ENCODE results near the gene TMEM139. TPM values are rescaled to one million over a fixed set of nuclear protein-coding genes. Genes with fewer than 3 reads are reported as not detected.
A peak's percentile ranks its signal among the peaks of the same experiment; 100 is the strongest.

Gene TMEM139
- total RNA-seq, 1 experiment from 2014 or later, result 0.85 TPM

GRCh38 chr7:143285806-143286521 lies 1.2 kb downstream of the TMEM139 start:
- Mint-ChIP-seq H3K27ac (no peak overlapping the region), H3K9me3 (peaks cover 12 to 14% of the 10 kb centered on the region in 2 experiments), H3K4me3 (no peak overlapping the region; a peak in 1 of 5 replicates), H3K27me3 (ENCODE audit: low read depth) (peaks cover 41% of the 10 kb centered on the region), H3K36me3 (ENCODE audit: insufficient read depth in 1 of 3, low read depth in 3 of 3) (peaks cover 17 to 29% (median 22%) of the 10 kb centered on the region in 3 experiments), H3K4me1 (peaks cover 40 to 46% of the 10 kb centered on the region in 2 experiments)
- Histone ChIP-seq H2BK120ac (ENCODE audit: low read depth, low read length, poor library complexity, severe bottlenecking) (no peak overlapping the region), H3K79me1 (ENCODE audit: insufficient read depth, low read depth, low read length, poor library complexity, severe bottlenecking) (no peaks in the 10 kb centered on the region), H3K27ac (ENCODE audit: insufficient read length, low read depth, low read length) (no peak overlapping the region), H3K4me1 (ENCODE audit: insufficient read depth, low read length) (peaks cover 9% of the 10 kb centered on the region; the same call in 1 of the 2 replicates), H3K23ac (ENCODE audit: insufficient read length, low read depth, low read length) (no peak overlapping the region), H3K56ac (ENCODE audit: insufficient read length, low read depth, low read length) (no peak overlapping the region), H3K23me2 (ENCODE audit: insufficient read length, low read depth, low read length, poor library complexity, severe bottlenecking) (peaks cover 10% of the 10 kb centered on the region), H3K9me3 (ENCODE audit: control insufficient read depth, low read depth, low read length) (peaks cover 10% of the 10 kb centered on the region), H3K27me3 (ENCODE audit: insufficient read depth, low read length) (peaks cover 10% of the 10 kb centered on the region; the same call in 1 of the 2 replicates), H4K91ac (ENCODE audit: insufficient read length, low read depth, low read length) (no peak overlapping the region), H3K79me2 (ENCODE audit: insufficient read depth, low read length) (peaks cover 16% of the 10 kb centered on the region; the same call in 1 of the 2 replicates), H3K9ac (ENCODE audit: extremely low read depth, insufficient read length, low read length) (no peak overlapping the region), H2BK15ac (ENCODE audit: low read depth, low read length) (no peak overlapping the region), H3T11ph (ENCODE audit: low read length) (no peak overlapping the region), H3K4ac (ENCODE audit: low read depth, low read length) (no peak overlapping the region), H2BK5ac (ENCODE audit: insufficient read length, low read length) (no peak overlapping the region), H3K18ac (ENCODE audit: insufficient read length, low read depth, low read length) (no peak overlapping the region), H3K14ac (ENCODE audit: insufficient read depth, low read length) (no peak overlapping the region), H2AFZ (ENCODE audit: low read length) (no peak overlapping the region), H2BK20ac (ENCODE audit: low read depth, low read length, poor library complexity, severe bottlenecking) (no peak overlapping the region), H4K20me1 (ENCODE audit: control insufficient read depth, insufficient read depth, insufficient read length) (no peaks in the 10 kb centered on the region), H3K4me2 (ENCODE audit: insufficient read depth, insufficient read length, low read length) (peak overlapping the region; percentile 61), H4K8ac (replicated peaks; ENCODE audit: insufficient read length, low read depth, low read length) (no peak overlapping the region), H2BK12ac (ENCODE audit: insufficient read length, low read depth, low read length) (no peak overlapping the region), H2AK5ac (ENCODE audit: insufficient read length, low read length) (no peak overlapping the region), H4K5ac (ENCODE audit: insufficient read length, low read depth, low read length) (no peak overlapping the region)
- whole genome bisulfite sequencing (ENCODE audit: extremely low coverage, insufficient read length, low lambda C conversion rate), result no CpG with 5 or more reads among the region's 11 CpGs
- no peak for DNase-seq
- TF ChIP-seq CTCF (conservative IDR thresholded peaks at IDR 0.05), result no peak
